ENCODE results near the gene FAM124A.

Gene FAM124A

DNA sequence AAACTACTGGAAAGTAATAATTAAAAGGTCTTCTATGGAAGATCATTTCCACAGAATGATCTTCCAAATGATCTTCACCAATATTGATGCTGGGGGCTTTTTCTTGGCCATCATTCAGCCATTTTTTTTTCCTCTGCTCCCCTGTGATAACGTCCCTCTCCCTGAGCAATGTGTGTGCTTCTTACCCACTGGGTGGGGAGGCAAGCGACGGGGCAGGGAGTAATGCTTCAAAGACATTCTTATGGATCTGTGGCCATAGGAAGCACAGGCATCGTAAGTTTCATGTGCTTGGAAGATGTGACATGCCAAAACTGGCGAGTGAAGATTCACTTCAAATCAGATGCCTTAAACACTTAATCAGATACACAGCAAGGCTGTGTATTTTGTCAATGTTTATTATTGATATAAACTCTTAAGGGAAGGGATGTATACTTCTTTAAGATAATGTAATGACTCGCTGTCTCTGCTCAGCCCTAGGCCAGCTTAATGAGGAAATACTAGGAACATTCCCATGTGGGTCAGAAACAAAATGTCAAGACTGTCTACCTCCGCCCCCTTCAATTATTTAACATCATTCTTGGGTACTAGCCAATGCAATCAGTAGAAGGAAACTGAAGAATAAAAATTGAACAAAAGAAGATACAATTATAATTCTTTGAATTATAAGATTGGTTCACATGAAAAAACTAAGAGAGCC lies 83.2 kb downstream of the FAM124A start:
- DNase-seq (ENCODE audit: low read depth, low spot score): no peak

DNA sequence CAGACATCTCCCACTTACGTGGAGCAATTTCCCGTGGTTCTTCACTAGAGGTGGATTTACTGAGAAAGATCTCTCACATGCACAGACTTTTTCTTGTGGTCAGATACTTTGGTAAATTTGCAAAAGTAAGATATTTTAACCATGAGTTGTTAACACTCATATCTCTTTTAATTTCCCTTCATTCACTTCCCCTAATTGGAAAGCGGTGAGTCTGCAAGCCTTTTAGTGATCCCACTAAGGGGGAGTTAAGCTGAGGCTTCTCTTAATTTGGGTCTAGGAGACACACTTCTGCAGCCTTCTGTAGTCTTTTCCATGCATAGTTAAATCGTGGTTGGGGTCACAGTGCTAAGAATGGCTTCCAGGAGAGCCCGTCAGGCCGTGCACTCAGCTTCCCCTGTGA lies 86.6 kb downstream of the FAM124A start:
- DNase-seq (ENCODE audit: low read depth, low spot score): no peak

DNA sequence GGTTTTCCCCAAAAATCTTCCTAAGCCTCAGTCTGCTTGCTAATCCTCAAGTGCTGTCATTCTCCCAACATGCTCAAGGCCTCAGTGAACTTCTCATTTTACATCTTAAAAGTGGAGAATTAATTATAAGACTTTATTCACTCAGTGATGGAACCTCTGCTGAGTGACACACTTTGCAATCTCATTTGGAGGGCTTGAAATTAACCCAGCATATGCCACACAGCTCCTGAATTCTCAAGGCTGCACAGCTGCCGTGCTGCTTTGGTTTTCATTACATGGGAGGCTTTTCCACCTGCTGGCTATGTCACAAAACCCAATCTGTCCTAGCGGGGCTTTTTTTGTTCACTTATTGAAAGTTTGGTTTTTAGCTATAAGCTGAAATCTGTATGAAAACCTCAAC lies 89.0 kb downstream of the FAM124A start:
- no peak for DNase-seq (ENCODE audit: low read depth, low spot score)

DNA sequence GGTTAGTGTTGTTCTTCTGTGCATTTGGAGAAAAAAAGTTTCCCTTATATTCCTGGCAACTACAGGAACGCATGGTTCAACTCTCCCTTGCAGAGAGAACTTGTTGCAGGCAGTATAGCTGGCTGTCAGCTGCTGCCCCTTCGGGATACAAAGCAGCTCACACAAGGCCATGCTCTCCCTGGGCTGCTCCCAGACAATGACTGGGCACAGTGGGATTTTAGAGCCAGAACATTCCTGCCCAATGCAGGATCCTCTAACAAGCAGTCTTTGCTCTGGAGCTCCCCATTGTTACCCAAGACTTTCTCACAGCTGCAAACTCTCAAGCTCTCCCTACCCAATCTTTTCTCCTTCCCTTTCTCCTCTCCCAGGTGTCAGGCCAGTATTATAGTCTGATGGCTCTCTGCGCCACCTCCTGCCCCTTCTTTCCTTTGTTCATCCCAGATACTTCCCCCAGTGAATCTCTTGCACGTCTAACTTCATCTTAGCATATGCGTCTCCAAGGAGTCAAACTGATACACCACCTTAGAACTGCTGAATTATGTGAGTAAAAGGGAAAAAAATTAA lies 89.8 kb downstream of the FAM124A start:
- no peak for DNase-seq (ENCODE audit: low read depth, low spot score)

DNA sequence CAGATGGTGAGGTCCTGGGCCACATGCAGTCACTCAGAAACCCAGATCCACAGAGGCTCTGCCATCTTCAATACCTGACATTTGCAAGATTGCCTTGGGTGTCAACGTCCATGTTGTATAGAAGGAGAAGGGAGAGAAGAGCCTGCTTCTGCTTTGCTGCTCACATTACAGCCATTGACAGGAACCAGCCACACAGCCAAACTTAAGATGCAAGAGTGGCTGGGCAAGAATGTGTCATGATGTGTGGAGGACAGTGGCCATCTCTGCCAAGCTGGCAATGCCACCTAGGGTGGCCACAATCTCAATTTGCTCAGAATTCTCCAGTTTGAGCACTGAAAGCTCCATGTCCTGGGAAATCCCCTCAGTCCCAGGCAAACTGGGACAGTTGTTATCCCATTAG lies 91.4 kb downstream of the FAM124A start:
- no peak for DNase-seq (ENCODE audit: low read depth, low spot score)

DNA sequence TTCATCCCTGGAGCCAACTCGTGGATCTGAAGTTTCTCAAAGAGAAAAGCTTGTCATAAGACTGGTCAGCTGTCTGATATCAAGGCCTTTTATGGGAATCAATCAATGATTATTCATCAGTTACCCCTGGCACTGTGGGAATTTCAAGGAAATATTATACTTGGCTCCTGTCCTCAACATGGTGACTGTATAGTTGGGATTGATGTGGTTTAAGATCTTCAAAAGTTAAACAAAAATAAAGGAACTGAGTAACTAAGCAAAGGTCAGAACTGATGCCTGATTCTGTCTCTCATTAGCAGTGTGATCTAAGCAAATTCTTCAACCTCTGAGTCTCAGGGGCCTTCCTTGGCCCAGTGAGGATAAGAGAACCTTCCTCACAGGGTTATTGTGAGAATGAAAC lies 95.1 kb downstream of the FAM124A start:
- peak; percentile 62 for DNase-seq (ENCODE audit: low read depth, low spot score)

DNA sequence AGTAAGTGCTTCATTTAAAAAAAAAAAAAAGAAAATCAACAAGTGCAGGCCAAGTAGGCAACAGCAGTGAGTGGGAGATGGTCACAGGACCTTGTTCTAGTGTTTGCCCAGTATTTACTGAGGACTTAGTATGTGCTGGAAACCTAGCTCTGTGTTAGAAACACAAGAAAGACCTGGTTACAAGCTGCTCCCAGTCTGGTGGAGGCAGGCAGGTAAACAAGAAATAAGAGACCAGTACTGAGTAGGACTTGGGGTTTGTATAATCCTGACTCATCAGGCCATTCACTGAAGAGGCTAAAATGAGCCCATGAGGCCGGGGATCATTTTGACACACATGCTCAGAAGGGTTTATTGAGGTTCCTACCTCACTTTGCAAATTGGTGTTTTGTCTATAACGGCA lies 95.8 kb downstream of the FAM124A start:
- no peak for DNase-seq (ENCODE audit: low read depth, low spot score)

DNA sequence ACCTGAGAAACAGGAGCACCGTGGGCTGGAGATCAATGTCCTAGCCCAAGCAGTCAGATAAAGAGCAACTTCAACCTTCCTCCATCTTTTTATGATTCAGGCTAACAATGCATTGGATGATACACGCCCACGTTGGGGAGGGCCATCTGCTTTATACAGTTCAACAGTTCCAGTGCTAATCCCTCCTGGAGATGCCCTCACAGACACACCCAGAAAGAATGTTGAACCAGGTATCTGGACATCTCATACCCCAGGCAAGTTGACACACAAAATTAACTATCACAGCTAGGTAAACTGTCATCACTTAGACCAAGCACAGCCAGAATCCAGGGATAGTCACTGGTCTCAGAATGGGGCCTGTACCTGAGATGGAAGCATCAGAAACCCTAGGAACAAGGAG lies 96.7 kb downstream of the FAM124A start:
- no peak for DNase-seq (ENCODE audit: low read depth, low spot score)

DNA sequence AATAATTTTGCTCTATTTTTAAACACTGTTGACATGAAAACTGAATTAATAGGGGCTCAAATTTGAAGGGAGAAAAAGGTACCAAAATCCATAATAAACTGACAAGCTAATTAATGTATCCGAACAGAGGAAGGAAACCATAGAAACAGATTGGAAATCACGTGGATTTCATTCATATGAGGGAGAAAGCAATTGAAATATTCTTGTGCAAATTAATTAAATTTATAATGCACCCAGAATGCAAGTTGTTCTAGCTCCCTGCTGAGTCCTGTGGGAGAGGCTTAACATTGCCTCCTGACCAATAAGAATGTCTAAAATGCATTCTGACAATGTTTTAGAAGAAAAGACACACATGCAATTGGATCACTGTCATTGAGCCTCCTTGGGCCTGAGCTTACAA lies 99.6 kb downstream of the FAM124A start:
- no peak for DNase-seq (ENCODE audit: low read depth, low spot score)

DNA sequence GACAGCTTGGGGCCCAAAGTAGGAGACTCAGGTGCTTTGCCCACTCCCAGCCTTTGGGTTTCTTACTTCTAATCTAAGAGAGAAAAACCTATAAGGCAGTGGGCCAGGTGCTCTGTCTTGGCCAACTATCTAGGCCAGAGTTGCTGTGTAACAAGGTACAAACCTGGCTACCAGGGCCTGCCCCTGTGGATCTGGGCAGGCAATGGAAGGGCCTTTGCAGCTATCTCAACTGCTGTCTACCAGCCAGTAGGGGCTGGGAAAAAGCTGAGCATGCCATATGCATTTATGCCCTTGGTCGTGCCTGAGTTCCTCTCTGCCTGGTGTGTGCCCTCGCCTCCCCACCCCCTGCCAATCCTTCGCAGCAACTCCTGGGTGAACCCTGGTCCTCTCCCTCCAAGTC lies 100.6 kb downstream of the FAM124A start:
- DNase-seq (ENCODE audit: low read depth, low spot score): no peak

DNA sequence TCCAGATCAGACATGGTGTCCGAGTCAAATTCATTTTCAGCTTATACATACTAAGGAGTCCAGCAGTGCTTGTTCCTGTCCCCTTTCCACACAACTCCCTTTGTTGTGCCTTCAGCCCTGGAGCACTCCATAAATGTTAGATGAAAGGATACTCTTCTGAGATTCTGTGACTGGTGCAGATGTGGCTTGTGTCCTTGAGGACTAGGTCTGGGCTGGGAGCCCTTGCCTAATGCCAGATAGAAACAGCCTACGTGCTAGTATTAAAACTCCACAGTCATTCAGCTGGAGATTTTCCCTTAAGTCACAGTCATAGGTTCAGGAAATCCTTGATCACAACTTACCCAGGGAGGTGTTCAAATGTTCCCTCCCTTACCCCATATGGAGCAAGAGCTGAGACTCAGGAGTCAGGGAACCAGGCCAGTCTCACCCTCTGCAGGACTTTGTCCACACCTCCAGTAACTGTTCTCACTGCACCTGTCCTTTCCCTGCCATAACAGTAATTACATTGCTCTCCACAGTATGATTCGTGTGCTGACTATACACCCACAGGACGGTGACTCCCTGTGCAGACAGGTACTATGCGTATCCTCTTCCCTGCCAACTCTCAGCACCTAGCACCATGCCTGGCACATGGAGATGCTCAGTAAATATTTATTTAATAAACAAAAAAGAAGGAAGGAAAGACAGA lies 101.8 kb downstream of the FAM124A start:
- DNase-seq (ENCODE audit: low read depth, low spot score): no peak

DNA sequence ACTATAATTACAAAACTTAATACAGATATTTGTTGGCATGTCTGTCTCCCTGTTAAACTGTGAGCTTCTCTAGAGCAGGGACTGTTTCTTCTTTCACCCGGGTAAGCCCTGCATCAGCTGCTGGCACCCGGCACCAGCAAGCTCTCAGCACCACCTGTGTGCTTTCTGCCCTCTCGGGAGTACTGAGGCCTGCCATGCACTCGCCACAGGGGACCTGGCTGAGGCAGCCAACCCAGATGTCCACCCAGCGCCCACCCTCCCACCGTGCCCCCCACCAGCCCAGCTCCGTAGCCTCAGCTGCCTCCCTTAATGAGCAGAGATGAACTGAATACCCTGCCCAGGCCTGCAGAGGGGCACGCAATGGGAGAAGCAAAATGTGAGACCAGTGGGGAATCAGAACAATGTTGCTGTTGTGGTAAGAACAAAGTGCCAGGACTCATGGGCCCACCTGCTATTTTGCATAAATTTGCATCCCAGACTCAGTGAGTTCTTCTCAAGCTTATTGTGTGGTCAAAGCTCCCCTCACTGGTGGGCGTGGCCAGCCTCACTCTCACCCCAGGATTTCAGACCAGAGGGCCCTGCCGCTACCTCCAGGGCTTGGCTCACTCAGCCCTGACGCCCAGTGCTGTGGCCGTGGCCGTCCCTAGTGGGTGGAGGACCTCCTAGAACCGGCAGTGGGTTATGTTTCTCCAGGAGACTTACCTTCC lies 102.7 kb downstream of the FAM124A start:
- DNase-seq (ENCODE audit: low read depth, low spot score): no peak

DNA sequence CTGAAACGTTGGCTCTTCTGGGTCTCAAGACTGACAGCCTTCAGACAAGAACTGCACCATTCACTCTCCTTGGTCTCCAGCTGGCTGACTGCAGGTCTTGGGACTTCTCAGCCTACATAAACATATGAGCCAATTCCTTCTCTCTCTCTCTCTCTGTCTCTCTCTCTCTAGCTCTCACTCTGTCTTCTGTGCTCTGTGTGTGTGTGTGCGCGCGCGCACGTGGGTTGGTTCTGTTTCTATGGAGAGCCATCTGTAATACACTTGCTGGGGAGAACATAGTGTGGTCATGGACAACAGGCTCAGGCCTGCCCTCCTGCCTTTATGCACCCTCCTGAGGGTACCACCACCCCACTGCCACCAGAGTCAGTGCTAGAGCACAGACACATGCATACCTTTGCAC lies 103.6 kb downstream of the FAM124A start:
- DNase-seq (ENCODE audit: low read depth, low spot score): no peak

DNA sequence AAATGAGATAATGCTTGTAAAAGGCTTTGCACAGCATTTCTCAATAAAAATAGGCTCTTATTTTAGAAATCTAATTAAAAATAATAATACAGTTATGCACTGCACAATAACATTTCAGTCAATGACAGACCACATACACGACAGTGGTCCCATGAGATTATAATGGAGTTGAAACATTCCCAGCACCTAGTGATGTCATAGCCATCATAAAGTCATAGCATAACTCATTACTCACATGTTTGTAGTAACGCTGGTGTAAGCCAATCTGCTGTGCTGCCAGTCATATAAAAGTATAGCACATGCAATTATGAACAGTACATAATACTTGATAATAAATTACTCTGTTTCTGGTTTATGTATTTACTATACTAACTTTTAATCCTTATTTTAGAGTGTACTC lies 104.6 kb downstream of the FAM124A start:
- no peak for DNase-seq (ENCODE audit: low read depth, low spot score)

DNA sequence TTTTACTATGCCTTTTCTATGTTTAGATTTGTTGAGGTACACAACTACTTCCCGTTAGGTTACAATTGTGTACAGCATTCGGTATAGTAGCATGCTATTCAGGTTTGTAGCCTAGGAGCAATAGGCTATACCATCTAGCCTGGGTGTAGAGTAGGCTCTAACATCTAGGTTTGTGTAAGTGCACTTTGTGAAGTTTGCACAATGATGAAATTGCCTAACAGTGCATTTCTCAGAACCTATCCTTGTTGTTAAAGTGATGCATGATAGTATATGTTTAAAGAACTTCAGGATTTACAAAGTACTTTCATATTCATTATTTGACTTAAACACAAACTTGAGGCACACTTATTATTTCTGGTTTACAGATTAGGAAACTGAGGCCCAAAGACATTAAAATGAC lies 105.8 kb downstream of the FAM124A start:
- DNase-seq (ENCODE audit: low read depth, low spot score): no peak

DNA sequence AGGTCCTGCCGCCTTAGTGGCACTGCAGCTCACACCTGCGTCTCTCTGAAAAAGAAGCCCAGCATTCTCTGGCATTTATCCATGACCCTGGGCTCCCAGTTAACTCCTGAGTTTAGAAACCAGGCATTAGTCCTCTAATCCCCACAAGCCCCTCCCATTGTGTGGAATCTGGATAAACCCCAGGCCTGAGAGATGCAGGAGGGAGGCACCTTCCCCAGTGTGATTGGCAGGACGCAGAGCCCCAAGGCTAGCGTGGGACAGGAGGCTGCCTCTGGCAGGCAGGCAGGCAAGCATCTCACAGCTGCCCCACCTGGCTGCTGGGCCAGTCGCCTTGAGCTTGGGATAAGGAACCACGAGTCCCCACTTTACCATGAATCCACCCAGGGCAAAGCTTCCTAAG lies 106.3 kb downstream of the FAM124A start:
- no peak for DNase-seq (ENCODE audit: low read depth, low spot score)

DNA sequence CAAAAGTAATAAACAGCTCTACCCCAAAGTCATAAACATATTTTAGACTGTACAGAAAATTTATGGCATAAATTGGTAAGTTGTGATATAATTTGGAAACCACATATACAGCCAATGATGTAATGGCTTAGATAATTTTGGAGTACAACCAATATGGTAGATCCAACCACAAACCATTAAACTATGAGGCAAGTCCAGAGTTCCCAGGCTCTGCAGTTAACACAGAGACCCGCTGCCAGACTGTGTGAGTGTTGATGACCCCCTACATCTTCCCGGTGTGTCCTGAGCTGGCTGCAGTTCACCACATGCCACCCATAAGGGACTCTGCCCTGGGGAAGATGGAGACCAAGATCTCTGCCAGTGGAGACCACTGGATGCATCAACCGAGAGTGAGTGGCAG lies 107.4 kb downstream of the FAM124A start:
- no peak for DNase-seq (ENCODE audit: low read depth, low spot score)

DNA sequence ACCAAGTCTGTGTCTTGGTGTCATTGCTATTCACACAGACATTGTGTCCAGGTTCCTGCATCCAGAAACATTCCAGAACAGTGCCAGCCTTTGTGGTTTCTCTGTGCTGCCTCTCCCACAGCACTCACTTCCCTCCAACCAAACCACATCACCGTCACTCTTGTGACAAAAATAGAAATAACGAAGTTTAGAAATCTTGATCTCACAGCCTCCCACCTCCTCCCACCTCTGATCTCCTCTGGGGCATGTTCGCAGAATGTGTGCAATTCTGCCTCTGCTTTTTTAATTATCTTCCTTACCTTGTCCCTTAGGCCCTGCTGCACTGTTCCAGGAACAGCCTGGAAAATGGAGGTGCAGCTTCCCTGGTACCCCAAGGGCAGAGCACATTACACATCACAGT lies 108.6 kb downstream of the FAM124A start:
- no peak for DNase-seq (ENCODE audit: low read depth, low spot score)

DNA sequence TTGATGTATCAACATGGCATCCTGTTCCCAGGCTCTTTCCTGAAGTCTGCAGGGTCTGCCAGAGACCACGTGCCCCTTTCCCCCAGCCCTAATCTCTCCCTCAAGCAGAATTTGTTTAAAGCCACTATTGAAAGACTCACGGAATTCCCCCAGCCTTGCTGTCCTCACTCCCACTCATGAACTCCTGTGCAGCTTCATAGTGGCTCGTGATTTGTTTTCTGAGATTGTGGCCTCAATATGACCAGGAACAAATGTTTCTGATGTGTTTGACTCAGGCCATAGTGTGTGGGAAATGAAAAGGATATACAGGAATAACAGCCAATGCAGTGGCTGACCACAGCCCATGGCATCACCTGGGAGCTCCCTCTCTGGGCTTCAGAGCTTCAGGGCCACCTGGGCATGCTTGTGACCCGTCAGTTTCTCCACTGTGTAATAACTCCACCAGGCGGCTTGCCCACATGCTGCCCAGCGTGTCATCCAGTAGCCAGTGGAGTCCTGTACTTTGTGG lies 109.2 kb downstream of the FAM124A start:
- DNase-seq (ENCODE audit: low read depth, low spot score): no peak

DNA sequence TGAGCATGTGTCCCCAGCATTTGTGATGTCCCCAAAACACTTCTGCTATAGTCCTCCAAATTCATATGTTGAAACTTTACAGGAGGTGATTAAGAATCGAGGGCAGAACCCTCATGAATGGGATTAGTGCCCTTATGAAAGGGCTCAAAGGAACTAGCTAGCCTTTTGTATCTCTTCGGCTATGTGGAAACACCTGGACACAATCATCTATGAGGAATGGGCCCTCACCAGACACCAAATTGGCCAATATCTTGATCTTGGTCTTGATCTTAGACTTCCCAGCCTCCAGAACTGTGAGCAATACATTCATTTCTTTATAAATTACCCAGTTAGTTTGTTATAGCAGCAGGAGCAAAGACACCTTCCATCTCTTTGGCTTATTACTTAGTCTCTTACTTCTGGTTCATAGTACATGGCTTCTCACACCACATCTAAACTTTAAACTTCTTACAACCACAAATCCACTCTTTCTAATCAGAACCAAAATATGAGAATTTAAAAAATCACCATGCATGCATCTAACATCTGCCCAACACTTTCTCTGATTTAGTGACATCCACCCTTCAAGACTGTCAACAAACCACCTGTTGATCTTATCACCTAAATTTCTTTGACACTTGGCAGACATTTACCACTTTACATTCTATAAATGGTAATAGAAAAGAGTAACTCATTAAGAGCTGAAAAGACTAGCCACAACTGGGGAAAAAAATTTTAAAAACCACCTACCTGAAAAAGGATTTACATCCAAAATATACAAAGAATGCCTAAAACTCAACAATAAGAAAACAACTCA lies 110.6 kb downstream of the FAM124A start:
- DNase-seq (ENCODE audit: low read depth, low spot score): no peak

DNA sequence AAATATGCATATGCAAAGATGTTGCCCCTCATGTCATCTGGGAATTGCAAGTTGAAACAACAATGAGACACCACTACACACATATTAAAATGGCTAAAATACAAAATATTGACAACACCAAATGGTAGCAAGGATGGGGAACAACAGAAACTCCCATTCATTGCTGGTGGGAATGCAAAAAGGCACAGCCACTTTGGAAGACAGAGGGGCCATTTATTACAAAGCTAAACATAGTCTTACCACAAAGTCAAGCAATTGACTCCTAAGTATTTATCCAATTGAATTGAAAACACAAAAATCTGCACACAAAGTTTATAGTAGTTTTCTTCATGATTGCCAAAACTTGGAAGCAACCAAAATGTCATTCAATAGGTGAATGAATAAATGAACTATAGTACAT lies 111.2 kb downstream of the FAM124A start:
- DNase-seq (ENCODE audit: low read depth, low spot score): no peak

DNA sequence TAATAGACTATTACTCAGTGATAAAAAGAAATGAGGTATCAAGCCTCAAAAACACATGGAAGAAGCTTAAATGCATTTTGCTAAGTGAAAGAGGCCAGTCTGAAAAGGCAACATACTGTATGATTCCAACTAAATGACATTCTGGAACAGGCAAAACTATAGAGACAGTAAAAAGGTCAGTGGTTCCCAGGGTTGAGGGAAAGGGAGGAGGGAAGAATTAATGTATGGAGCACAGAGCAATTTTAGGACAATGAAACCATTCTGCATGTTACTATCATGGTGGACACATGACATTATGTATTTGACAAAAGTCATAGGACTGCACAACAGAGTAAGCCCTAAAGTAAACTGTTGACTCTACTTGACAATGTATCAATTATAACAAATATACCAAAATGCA lies 111.6 kb downstream of the FAM124A start:
- DNase-seq (ENCODE audit: low read depth, low spot score): no peak
